Measurements from ENCODE around the gene OPRM1.

GRCh38 chr6:154157082-154157481 is 118.0 kb downstream of the OPRM1 start:
- no peak for TF ChIP-seq POLR2A (IDR thresholded peaks at IDR 0.05)
- TF ChIP-seq CTCF (IDR thresholded peaks at IDR 0.05), result no peak
- TF ChIP-seq EP300 (IDR thresholded peaks at IDR 0.05), result no peak
- no peak for TF ChIP-seq POLR2AphosphoS5 (IDR thresholded peaks at IDR 0.05)

Measured in gastroesophageal sphincter (tissue), 3 donors.